GM18508 (cell line): ENCODE results near the gene COL4A3.
A peak's percentile ranks its signal among the peaks of the same experiment; 100 is the strongest.

Experiments used
- ATAC-seq: cut with Tn5 transposase; IDR thresholded peaks from one replicate; pipeline ENCODE4 v1.9.1; 2021; ENCODE audit warnings: moderate number of reproducible peaks; ENCODE audit not compliant: insufficient read depth, unreplicated experiment

COL4A3 gene

GRCh38 chr2:227163998-227164762 is at the start of gene COL4A3, which contains the start of gene COL4A4:
Gene COL4A3, plus strand, starts transcription at chr2:227164624. Its CDS starts 103 bp downstream, at chr2:227164727.
Gene COL4A4, minus strand, starts transcription at chr2:227164205. Its CDS starts 16,722 bp downstream, at chr2:227147483.
- peak; percentile 42 for ATAC-seq

DNA sequence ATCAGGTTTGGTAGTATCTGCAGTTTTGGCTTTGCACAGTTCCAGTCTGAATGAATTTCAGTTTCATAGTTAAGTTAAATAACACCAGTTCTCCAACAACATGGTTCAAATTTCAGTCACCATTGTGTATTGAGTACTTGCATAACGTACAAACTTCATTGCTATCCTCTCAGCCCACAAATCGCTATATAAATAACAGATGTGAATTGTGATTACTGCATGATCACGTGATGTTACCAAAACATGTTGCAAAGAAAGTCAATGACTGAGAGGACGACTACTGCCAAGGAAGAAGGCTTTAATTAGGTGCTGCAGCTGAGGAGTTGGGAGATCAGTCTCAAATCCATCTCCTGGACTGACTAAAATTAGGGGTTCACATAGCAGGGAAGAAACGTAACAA is 48.7 kb upstream of the COL4A3 start:
- ATAC-seq: no peak

DNA sequence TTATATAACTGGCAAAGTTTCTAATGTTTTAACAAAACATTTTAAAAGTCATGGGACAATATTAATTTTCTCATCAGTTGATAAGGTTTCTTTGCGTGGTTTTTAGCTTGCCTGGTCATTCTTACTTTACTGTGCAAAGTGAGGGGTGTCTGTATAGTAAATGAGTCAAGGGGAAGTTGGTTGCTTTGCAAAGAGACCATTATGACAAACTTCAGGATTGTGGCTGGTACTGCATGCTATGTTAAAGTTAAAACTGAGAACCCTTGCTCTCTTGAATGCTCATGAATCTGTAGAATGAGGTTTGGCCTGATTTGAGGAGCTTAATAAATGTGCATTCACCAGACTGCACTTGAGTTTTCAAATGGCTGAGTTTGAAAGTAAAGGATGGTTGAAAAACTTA is 47.4 kb upstream of the COL4A3 start:
- no peak for ATAC-seq

DNA sequence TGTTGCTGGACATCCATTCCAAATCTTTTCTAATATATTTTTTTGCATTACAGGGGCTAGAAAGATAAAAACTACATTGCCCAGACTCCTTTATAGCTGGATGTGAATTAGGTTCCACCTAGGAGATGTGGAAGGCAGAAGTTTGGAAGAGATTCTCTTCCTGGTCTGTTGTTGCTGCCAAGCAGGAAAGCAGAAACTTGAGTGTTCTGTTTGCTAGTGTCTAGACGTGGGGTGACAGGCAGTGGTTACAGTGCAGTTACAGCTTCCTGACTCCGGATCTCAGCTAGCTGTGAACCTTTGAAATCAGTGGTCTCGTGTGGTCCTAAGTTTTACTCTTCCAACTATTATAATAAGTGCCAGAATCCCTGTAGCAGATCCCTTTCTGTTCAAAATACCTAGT is 46.6 kb upstream of the COL4A3 start:
- no peak for ATAC-seq

DNA sequence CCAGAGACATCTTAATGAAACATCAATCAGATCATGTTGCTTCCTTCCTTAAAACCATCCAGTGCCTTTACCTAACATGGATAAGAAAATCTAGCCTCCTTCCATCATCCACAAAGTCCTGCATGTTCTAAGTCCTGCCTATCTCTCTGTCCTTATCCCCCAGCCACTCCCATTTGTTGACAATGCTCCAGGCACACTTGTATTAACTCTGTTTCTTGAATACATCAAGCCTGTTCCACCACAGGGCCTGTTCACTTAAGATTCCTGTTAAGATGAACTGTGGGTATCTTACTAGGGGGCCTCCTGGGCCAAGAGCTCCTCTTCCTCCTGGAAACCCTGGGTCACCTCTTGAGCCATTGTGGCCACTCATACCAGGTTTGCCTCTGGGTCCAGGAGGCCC is 46.1 kb upstream of the COL4A3 start:
- no peak for ATAC-seq

DNA sequence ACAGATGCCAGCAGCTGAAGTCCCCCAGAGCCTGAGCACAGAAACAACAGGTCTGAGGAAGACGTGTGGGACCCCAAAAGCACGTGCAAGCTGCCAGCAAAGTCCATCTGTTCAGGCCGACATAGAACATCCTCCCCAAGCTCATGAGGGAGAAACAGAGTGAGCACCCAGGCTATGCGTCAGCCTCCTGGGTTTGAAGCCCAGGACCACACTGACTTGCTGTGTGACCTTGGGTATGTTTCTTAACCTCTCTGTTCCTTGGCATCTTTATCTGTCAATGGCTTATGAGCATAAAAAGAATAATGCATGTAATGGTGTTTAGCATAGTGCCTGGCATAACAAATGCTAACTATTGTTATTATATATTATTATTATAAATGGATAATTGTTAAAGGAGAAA is 40.7 kb upstream of the COL4A3 start:
- ATAC-seq: no peak

GRCh38 chr2:227124811-227125210 is 39.6 kb upstream of the COL4A3 start:
- no peak for ATAC-seq

DNA sequence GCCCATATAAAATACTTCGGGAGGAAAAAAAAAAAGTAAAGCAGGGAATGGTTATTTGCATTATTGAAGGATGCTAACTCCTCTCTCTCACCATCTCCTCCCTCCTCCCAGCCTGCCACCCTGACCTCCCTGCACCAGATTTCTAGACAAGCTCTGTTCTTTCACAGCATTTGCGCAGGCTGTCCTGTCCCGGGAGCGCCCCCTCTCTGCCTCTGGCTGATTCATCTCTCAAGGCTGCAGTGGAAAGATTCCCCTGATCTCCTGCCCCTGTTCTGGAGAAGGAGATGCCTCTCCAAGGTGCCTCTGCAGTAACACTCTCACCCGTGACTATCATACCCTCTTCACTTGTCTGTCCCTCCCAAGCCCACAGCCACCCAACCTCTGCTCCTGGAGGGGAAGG is 38.9 kb upstream of the COL4A3 start:
- ATAC-seq: no peak

DNA sequence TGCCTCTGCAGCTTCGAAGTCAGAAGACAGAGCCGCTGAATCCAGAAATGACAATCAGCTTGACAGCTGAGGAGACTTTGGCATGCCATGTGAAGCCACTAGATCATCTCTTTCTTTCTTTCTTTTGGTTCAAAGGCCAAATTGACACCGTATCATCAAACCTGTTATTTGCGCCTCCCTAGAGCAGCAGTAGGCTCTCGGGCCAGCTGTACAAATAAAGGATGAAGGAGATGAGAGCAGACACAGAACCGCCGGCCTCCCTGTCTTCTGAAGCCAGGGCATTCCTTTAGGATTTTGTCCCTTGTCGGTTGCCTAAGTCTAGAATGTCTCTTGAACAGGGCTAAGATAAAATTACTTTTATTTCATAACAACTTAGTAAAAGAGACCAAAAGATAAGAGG is 37.2 kb upstream of the COL4A3 start:
- ATAC-seq: no peak

- ATAC-seq: no peak
These were observed 33.8 kb upstream of the COL4A3 start for GRCh38 chr2:227130636-227131035.

DNA sequence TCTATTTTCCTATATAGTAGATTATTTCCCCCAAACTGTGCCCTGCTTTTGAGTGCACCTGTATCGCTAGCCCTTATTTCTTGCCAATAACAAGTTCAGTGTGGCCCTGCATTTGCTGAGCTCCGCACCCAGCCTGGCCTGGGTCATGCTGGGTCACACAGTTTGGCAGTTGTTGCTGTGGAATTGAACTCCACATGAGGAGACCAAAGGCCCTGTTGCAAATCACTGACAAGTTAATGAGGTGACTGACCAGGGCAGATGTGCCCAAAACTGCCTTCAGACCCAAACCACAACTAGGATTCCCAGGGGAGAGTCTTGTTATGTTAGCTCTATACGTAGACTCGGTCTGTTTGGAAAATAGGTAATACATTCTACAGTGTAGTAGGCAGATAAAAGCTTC is 31.4 kb upstream of the COL4A3 start:
- no peak for ATAC-seq

- no peak for ATAC-seq
These were observed 29.8 kb upstream of the COL4A3 start for GRCh38 chr2:227134591-227134990.

GRCh38 chr2:227141301-227141700 is 23.1 kb upstream of the COL4A3 start:
- no peak for ATAC-seq

DNA sequence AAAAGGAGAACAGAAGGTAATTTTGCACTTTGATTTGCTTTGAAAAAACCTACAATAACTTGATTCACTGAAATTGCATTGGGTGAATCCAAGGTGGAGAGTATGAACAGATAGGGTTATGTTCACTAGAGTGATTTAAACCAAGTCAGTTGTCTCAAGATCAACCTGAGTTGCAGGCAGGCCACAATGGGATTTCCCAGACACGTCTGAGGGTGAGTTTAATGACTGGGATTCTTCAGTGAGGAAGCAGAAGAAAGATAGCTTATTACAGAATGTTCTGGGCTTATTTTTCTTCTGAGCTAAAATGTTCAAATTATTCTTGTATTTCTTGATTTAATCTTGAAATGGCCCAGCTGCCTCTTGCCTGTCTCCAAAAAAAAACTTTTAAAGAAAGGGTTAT is 20.5 kb upstream of the COL4A3 start:
- no peak for ATAC-seq

DNA sequence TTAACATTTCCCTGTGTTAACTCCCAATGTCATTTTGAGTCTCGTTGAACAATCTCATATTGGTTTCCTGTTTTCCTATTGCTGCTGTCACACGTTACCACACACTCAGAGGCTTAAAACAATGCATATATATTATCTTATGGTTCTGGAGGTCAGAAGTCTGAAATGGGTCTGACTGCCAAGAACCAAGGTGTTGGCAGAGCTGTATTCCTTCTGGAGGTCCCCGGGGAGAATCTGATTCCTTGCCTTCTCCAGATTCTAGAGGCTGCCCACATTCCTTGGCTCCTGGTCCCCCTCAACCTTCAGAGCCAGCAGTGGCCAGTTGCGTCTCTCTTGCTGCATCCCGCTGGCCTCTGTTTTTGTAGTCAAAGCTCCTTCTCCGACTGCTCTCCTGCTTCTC is 18.0 kb upstream of the COL4A3 start:
- ATAC-seq: no peak

- no peak for ATAC-seq
These were observed 17.4 kb upstream of the COL4A3 start for GRCh38 chr2:227147023-227147422.

- no peak for ATAC-seq
These were observed 16.3 kb upstream of the COL4A3 start for GRCh38 chr2:227148106-227148505.

DNA sequence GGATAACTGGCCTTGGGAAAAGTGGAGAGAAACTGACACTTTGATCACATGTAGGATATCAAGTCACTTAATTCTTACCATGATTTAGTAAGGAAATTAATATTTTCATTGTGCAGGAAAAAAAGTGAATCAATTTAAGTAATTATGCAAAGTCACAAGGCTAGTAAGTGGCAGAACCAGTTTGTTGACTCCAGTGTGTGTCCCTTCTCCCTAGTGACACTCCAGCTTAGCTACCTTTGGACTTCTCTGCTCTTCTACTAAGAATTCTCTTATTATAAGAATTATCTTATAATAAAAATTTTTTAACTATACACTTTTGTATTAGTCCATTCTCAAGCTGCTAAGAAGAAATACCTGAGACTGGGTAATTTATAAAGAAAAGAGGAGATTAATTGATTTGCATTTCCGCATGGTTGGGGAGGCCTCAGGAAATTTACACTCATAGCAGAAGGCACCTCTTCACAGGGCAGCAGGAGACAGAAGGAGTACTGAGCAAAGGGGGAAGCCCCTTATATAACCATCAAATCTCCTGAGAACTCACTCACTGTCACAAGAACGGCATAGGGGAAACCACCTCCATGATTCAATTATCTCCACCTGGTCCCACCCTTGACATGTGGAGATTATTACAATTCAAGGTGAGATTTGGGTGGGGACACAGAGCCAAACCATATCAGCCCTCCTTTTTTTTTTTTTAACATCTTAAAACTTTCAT is 14.0 kb upstream of the COL4A3 start:
- ATAC-seq: no peak

DNA sequence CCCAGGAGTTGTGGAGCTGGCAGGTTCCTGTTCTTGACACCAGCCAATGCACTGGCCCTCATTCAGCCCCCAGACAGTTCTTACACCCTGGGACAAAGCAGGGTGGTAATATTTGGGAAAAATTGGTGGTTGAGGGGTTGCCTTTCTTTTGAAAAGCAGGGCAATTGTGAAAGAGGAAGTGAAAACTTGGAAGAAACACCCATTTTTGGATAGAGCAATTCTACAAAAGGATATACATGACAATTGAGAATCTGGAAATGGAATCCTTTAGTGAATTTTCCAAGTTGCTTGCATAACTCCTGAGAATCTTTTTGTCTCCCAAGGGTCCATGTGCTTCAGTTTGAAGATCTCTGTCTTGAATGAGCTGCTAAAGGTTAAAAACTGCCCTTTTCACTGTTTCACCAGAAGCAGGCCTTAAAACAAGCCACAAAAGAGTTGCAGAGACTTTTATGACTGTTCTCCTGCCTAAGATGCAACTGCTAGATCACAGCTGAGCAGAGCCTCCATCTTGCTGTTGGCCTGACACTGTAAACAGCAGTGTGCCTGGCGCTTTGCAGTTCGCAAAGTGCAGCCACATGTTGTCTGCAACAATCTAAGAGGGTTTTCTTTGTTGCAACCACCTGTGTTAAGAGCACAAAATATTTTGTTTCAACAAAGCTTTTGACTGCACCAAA is 12.2 kb upstream of the COL4A3 start:
- ATAC-seq: no peak

DNA sequence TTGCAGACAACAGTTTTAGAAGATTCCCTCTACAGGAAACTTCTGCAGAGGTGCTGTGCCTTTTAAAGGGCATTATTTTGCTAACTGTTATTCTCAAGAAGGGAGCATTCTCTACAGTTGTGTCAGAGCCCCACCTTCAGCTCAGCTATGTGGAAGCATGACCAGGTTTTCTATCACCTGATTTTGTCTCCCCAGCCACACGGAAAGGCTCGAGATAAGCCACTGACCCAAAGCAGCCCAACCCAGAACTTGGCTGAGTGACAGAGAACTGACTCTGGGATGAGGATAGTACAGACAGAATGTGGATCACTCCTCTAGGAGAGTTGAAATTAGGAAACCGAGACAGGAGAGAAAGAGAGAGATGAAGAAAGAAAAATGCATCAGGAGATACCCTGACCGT is 11.1 kb upstream of the COL4A3 start:
- no peak for ATAC-seq

DNA sequence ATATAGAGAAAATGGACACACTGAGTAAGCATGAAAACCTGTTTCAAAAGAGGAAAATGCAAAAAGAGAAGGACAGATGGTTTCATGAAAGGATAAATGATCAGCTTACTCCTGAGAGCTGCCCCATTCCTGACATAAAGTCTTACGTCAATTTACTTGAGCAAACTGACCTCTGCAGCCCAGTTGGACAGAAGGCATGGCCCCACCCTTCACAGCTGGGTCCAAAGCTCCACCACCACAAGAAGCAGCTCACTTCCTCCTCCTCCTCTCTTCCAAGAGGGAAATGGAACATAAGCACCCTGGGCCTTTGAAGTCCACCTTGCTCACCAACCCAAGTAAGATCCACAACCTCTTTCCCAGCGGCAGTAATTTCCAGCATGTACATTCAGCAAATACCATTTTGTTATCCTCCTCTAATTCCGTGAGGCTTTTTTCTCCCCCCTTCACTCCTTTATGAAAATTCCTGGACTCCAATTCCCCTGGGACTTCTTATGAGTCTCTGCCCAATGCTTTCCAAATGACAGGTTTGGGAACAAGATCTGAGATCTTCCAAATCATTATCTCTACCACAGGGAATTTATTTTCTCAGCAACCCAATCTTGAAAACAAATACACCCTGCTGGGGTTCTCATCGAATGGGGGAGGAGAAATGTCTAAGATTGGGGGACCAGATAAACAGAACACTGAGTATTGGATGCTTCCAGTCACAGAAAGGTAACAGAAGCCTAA is 10.5 kb upstream of the COL4A3 start:
- ATAC-seq: no peak
